H9 (cell line): Measurements from ENCODE around the gene CDSN. TPM values are rescaled to one million over a fixed set of nuclear protein-coding genes. Genes with fewer than 3 reads are reported as not detected.
A peak's percentile ranks its signal among the peaks of the same experiment; 100 is the strongest.

Source experiments
- DNase-seq: peaks from one replicate; pipeline ENCODE4 v3.0.0-alpha.2; 2017
- H2AFZ ChIP-seq: one replicate; pipeline ENCODE4 v1.6.1; 2013; ENCODE audit warnings: mild to moderate bottlenecking, low read length, control low read depth, moderate library complexity
- H2AK5ac ChIP-seq: 2 replicates; pipeline ENCODE4 v1.6.1; 2013; ENCODE audit warnings: low read length, control low read depth, mixed read lengths; ENCODE audit not compliant: insufficient read length
- H2BK120ac ChIP-seq: one replicate; pipeline ENCODE4 v1.6.1; 2013; ENCODE audit warnings: low read depth, mild to moderate bottlenecking, low read length, control low read depth, inconsistent platforms; ENCODE audit not compliant: poor library complexity, severe bottlenecking
- H2BK12ac ChIP-seq: 2 replicates; pipeline ENCODE4 v1.6.1; 2013; ENCODE audit warnings: low read length, control low read depth, mixed read lengths, low read depth; ENCODE audit not compliant: insufficient read length
- H2BK15ac ChIP-seq: 2 replicates; pipeline ENCODE4 v1.6.1; 2013; ENCODE audit warnings: low read depth, low read length, control low read depth
- H2BK20ac ChIP-seq: one replicate; pipeline ENCODE4 v1.6.1; 2013; ENCODE audit warnings: low read depth, mild to moderate bottlenecking, low read length, control low read depth, inconsistent platforms; ENCODE audit not compliant: poor library complexity, severe bottlenecking
- H2BK5ac ChIP-seq: 2 replicates; pipeline ENCODE4 v1.6.1; 2013; ENCODE audit warnings: low read length, control low read depth, mixed read lengths; ENCODE audit not compliant: insufficient read length
- H3K14ac ChIP-seq: 2 replicates; pipeline ENCODE4 v1.6.1; 2013; ENCODE audit warnings: low read length, control low read depth; ENCODE audit not compliant: insufficient read depth
- H3K18ac ChIP-seq: 2 replicates; pipeline ENCODE4 v1.6.1; 2013; ENCODE audit warnings: low read depth, mild to moderate bottlenecking, mixed read lengths, low read length, control low read depth; ENCODE audit not compliant: insufficient read length
- H3K23ac ChIP-seq: 2 replicates; pipeline ENCODE4 v1.6.1; 2013; ENCODE audit warnings: low read length, control low read depth, mixed read lengths, low read depth; ENCODE audit not compliant: insufficient read length
- H3K23me2 ChIP-seq: 2 replicates; pipeline ENCODE4 v1.6.1; 2013; ENCODE audit warnings: low read depth, mild to moderate bottlenecking, mixed read lengths, low read length, control low read depth; ENCODE audit not compliant: insufficient read length, poor library complexity, severe bottlenecking
- H3K27ac ChIP-seq: 2 replicates; pipeline ENCODE4 v1.5.1; 2013; ENCODE audit warnings: low read length, control low read depth, mixed read lengths, low read depth; ENCODE audit not compliant: insufficient read length
- H3K27me3 ChIP-seq: 2 replicates; pipeline ENCODE4 v1.6.1; 2013; ENCODE audit warnings: low read length, control low read depth, inconsistent platforms; ENCODE audit not compliant: insufficient read depth
- H3K4ac ChIP-seq: 2 replicates; pipeline ENCODE4 v1.6.1; 2013; ENCODE audit warnings: low read depth, mild to moderate bottlenecking, control low read depth, inconsistent platforms, low read length, moderate library complexity
- H3K4me1 ChIP-seq: 2 replicates; pipeline ENCODE4 v1.6.1; 2013; ENCODE audit warnings: low read length, control low read depth, inconsistent platforms; ENCODE audit not compliant: insufficient read depth
- H3K4me2 ChIP-seq: 2 replicates; pipeline ENCODE4 v1.6.1; 2013; ENCODE audit warnings: low read length, control low read depth, mixed read lengths; ENCODE audit not compliant: insufficient read length, insufficient read depth
- H3K56ac ChIP-seq: 2 replicates; pipeline ENCODE4 v1.6.1; 2013; ENCODE audit warnings: low read depth, mild to moderate bottlenecking, mixed read lengths, low read length, control low read depth; ENCODE audit not compliant: insufficient read length
- H3K79me1 ChIP-seq: 2 replicates; pipeline ENCODE4 v1.6.1; 2013; ENCODE audit warnings: low read depth, mild to moderate bottlenecking, moderate library complexity, low read length, control low read depth, inconsistent platforms; ENCODE audit not compliant: insufficient read depth, poor library complexity, severe bottlenecking
- H3K79me2 ChIP-seq: 2 replicates; pipeline ENCODE4 v1.6.1; 2013; ENCODE audit warnings: low read length, control low read depth, inconsistent platforms; ENCODE audit not compliant: insufficient read depth
- H3K9ac ChIP-seq: 2 replicates; pipeline ENCODE4 v1.6.1; 2013; ENCODE audit warnings: low read length, control low read depth, mixed read lengths; ENCODE audit not compliant: insufficient read length; ENCODE audit errors: extremely low read depth
- H3K9me3 ChIP-seq: one replicate; pipeline ENCODE4 v1.6.1; 2013; ENCODE audit warnings: low read depth, low read length, inconsistent platforms; ENCODE audit not compliant: control insufficient read depth
- H3T11ph ChIP-seq: one replicate; pipeline ENCODE4 v1.6.1; 2013; ENCODE audit warnings: mild to moderate bottlenecking, low read length, control low read depth, inconsistent platforms
- H4K20me1 ChIP-seq: one replicate; pipeline ENCODE4 v1.6.1; 2013; ENCODE audit not compliant: control insufficient read depth, insufficient read length, insufficient read depth
- H4K5ac ChIP-seq: 2 replicates; pipeline ENCODE4 v1.6.1; 2013; ENCODE audit warnings: low read depth, mild to moderate bottlenecking, mixed read lengths, low read length, control low read depth; ENCODE audit not compliant: insufficient read length
- H4K8ac ChIP-seq: replicated peaks from 2 replicates; pipeline ENCODE4 v1.6.1; 2013; ENCODE audit warnings: low read length, control low read depth, mixed read lengths, low read depth; ENCODE audit not compliant: insufficient read length
- H4K91ac ChIP-seq: 2 replicates; pipeline ENCODE4 v1.6.1; 2013; ENCODE audit warnings: low read depth, mild to moderate bottlenecking, moderate library complexity, mixed read lengths, low read length, control low read depth; ENCODE audit not compliant: insufficient read length
- H3K27ac Mint-ChIP-seq, 3 experiments: 2 replicates in 2 of 3; 3 replicates in 1 of 3; pipeline ENCODE4 v1.8.0; 2020 to 2021; ENCODE audit warnings: mixed read lengths in 3 of 3, mild to moderate bottlenecking in 1 of 3, moderate library complexity in 1 of 3
- H3K27me3 Mint-ChIP-seq: 2 replicates; pipeline ENCODE4 v1.8.0; 2021; ENCODE audit warnings: low read depth, mild to moderate bottlenecking, moderate library complexity, mixed read lengths
- H3K36me3 Mint-ChIP-seq, 3 experiments: 2 replicates in 2 of 3; 3 replicates in 1 of 3; pipeline ENCODE4 v1.8.0; 2020 to 2021; ENCODE audit warnings: low read depth in 3 of 3, mixed read lengths in 3 of 3; ENCODE audit not compliant: insufficient read depth in 1 of 3
- H3K4me1 Mint-ChIP-seq, 2 experiments: 2 replicates each; pipeline ENCODE4 v1.8.0; 2020; ENCODE audit warnings: mixed read lengths in 2 of 2
- H3K4me3 Mint-ChIP-seq, 2 experiments: 2 replicates in 1 of 2; 3 replicates in 1 of 2; pipeline ENCODE4 v1.8.0; 2020 to 2021; ENCODE audit warnings: mild to moderate bottlenecking in 2 of 2, mixed read lengths in 2 of 2, moderate library complexity in 1 of 2
- H3K9me3 Mint-ChIP-seq, 2 experiments: 2 replicates in 1 of 2; 3 replicates in 1 of 2; pipeline ENCODE4 v1.8.0; 2020; ENCODE audit warnings: mild to moderate bottlenecking in 2 of 2, mixed read lengths in 2 of 2, moderate library complexity in 1 of 2
- CTCF ChIP-seq: fragments of 200-600 bp; sonication (generic); conservative IDR thresholded peaks from 3 replicates; pipeline ENCODE4 v1.8.0; 2021; ENCODE audit warnings: antibody characterized with exemption, mild to moderate bottlenecking
- whole genome bisulfite sequencing: extraction: QIAGEN DNeasy Blood & Tissue Kit; methylation state at CpG from one replicate; pipeline ENCODE4 v1.1.7; 2013; ENCODE audit warnings: missing lambda C conversion rate, low lambda C conversion rate, mixed read lengths; ENCODE audit not compliant: insufficient read length; ENCODE audit errors: extremely low coverage; 5-methylcytosine and 5-hydroxymethylcytosine counted together
- total RNA-seq: library from RNA; stranded (reverse); gene quantifications from 2 replicates; pipeline ENCODE4 v1.2.1, GENCODE V29; 2021

CDSN gene
- total RNA-seq, 1 experiment from 2014 or later: not detected

GRCh38 chr6:31116661-31117385 lies 3.4 kb downstream of the CDSN start:
- Histone ChIP-seq H3K14ac (0 out of 2 replicates have a peak overlapping the region, but pooled peaks have one; percentile 7), H3K79me1 (no peaks in the 10 kb centered on the region), H2BK5ac (no peak overlapping the region), H4K91ac (no peak overlapping the region), H3K18ac (no peak overlapping the region), H3K4ac (no peak overlapping the region), H3K79me2 (no peaks in the 10 kb centered on the region), H3K9me3 (no peaks in the 10 kb centered on the region), H3K27me3 (no peaks in the 10 kb centered on the region), H2AFZ (no peak overlapping the region), H2BK120ac (no peak overlapping the region), H4K5ac (no peak overlapping the region), H3K23me2 (no peaks in the 10 kb centered on the region), H3K9ac (no peak overlapping the region), H3K4me1 (0 out of 2 replicates have a peak, but pooled peaks cover 7% of the 10 kb centered on the region), H2AK5ac (no peak overlapping the region), H2BK15ac (no peak overlapping the region), H4K8ac (no peak overlapping the region), H4K20me1 (no peaks in the 10 kb centered on the region), H2BK12ac (no peak overlapping the region), H3K23ac (no peak overlapping the region), H3K56ac (no peak overlapping the region), H2BK20ac (no peak overlapping the region), H3K4me2 (no peak overlapping the region), H3K27ac (no peak overlapping the region), H3T11ph (no peak overlapping the region)
- TF ChIP-seq CTCF: no peak
- Mint-ChIP-seq H3K27ac (no peak overlapping the region; a peak in 2 of 7 replicates), H3K4me3 (no peak overlapping the region; a peak in 1 of 5 replicates), H3K9me3 (no peaks in the 10 kb centered on the region), H3K4me1 (peaks cover 30 to 38% of the 10 kb centered on the region in 2 experiments), H3K27me3 (peaks cover 37% of the 10 kb centered on the region), H3K36me3 (no peaks in the 10 kb centered on the region)
- no CpG with 5 or more reads among the region's 19 CpGs for WGBS
- DNase-seq: no peak
